Stimulated activated effector memory CD8-positive, alpha-beta T cell treated with anti-CD3 and anti-CD28 coated beads, Interleukin-12 subunit alpha, Interleukin-12 subunit beta, amount 100 ng/mL, for 72 hours (primary cell): Measurements from ENCODE around the gene CLSTN2.
A peak's percentile ranks its signal among the peaks of the same experiment; 100 is the strongest.

Source experiments
- ATAC-seq: fragments of 150-1000 bp; cut with Tn5 transposase; 2 replicates; pipeline ENCODE4 v1.10.0; 2021
- DNase-seq, 2 donors: peaks; one replicate each; pipeline ENCODE4 v3.0.0; 2021 to 2022; ENCODE audit warnings: low spot score in 2 of 2
- H3K27ac Mint-ChIP-seq: one replicate; pipeline ENCODE4 v1.8.0; 2022; ENCODE audit warnings: mild to moderate bottlenecking, mixed read lengths
- H3K36me3 Mint-ChIP-seq: one replicate; pipeline ENCODE4 v1.8.0; 2022; ENCODE audit warnings: mild to moderate bottlenecking, mixed read lengths
- H3K4me1 Mint-ChIP-seq: one replicate; pipeline ENCODE4 v1.8.0; 2022; ENCODE audit warnings: mixed read lengths
- H3K4me3 Mint-ChIP-seq: one replicate; pipeline ENCODE4 v1.8.0; 2022; ENCODE audit warnings: mild to moderate bottlenecking, mixed read lengths
- H3K9me3 Mint-ChIP-seq: one replicate; pipeline ENCODE4 v1.8.0; 2022; ENCODE audit warnings: mixed read lengths

The CLSTN2 gene

DNA sequence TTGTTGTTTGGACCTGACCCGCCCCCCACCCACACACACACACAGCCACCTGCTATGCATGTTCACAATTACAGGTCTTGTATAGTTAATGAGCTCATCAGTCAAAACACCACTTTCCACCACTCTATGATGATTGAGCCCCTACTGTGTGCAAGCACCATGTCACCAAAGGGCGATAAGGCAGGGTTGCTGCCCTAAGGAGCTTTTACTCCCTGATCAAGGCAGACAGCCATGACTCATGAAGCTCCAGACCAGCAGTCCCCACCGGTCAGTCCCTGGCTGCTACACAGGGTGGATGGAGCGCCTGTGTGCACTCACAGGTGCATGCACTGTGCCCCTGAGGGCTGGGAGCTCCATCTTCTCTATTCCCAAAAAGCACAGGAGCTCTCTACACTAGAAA is 270.6 kb downstream of the CLSTN2 start:
- Mint-ChIP-seq H3K36me3 (no peaks in the 10 kb centered on the region), H3K9me3 (peaks cover 3% of the 10 kb centered on the region), H3K4me3 (no peak overlapping the region), H3K4me1 (no peaks in the 10 kb centered on the region), H3K27ac (no peak overlapping the region)
- DNase-seq (no peak), ATAC-seq (no peak)

DNA sequence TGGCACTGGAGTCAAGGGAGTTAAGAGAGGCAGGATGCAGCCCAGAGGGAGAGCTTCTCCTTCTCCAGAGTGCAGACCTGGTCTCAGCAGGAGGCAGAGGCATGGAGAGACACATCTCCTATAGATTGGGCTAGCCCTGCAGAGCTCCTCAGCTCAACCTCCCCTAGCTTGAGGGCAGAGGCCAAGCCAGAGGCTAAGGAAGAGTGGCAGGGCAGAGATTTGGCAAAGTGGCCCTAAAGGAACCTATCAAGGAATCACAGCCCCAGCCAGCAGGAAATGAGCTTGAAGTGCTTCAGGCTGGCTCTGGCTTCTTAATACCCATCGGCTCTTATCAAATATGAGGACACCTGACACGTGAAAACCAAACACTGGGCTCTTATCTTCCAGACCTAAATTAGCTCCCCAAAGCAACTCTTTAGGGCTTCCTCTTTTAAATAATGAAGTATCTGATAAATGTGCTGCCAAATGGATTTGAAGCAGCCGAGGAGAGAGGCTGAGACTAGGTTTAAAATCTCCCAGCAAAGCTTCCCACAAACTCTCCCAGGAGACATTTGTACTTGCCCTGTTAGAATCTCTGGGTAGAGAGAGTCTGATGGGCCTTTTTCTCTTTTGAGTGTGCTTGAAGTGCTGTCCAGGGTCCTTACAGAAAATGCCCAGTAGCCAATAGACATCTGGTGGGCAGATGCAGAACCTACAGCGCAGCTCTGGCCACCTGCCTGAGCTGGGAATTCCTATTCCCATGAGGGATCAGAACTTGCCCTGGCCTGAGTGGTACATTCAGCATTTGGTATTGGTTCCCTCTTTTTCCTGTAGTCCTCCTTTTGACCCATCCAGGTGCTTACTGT is 271.4 kb downstream of the CLSTN2 start:
- no peak overlapping the region for H3K4me3 Mint-ChIP-seq
- H3K36me3 Mint-ChIP-seq, result no peaks in the 10 kb centered on the region
- ATAC-seq (peak; percentile 31), DNase-seq (no peak)
- H3K4me1 Mint-ChIP-seq, result no peaks in the 10 kb centered on the region
- no peak overlapping the region for H3K27ac Mint-ChIP-seq
- peaks cover 3% of the 10 kb centered on the region for H3K9me3 Mint-ChIP-seq

DNA sequence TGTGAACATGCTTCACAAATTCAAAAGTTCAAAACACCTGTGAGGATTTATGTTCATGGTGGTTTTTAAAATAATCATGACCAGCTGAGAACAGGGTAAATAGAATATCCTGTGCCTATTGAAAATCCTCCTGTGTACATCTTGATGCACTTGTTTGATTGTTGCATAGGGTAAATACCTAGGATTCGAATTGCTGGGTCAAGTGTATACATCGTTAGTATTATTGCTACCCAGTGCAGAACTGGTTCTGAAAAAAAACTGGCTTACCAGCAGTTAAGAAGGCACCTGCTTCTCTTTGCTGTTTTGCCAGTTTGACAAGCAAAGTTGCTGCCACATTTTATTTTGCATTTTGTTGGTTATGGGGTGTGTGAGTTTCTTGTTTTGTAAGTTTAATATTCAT is 272.6 kb downstream of the CLSTN2 start:
- no peaks in the 10 kb centered on the region for H3K9me3 Mint-ChIP-seq
- H3K27ac Mint-ChIP-seq, result no peak overlapping the region
- DNase-seq (no peak), ATAC-seq (no peak)
- no peaks in the 10 kb centered on the region for H3K4me1 Mint-ChIP-seq
- no peaks in the 10 kb centered on the region for H3K36me3 Mint-ChIP-seq
- H3K4me3 Mint-ChIP-seq, result no peak overlapping the region

DNA sequence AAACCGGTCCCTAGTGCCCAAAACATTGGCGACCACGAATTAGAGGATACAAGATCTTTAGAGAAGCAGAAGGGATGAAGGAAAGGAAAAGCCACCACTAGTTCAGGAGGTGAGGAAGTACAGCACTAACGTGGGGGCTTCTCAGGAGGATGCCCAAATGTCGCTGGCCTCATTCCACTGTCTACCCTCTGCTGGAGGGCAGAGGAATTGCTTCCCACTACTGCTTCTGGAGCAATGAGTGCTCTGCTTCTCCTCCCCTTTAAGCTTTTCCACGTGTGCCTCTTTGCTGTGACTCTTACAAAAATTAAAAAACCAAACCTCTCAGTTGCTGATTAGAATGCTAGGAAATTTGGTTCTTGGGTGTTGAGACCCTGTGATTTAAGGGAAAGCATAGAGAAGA is 281.3 kb downstream of the CLSTN2 start:
- no peaks in the 10 kb centered on the region for H3K4me1 Mint-ChIP-seq
- H3K27ac Mint-ChIP-seq, result no peak overlapping the region
- H3K9me3 Mint-ChIP-seq, result no peaks in the 10 kb centered on the region
- no peaks in the 10 kb centered on the region for H3K36me3 Mint-ChIP-seq
- ATAC-seq (no peak), DNase-seq (no peak)
- H3K4me3 Mint-ChIP-seq, result no peak overlapping the region

DNA sequence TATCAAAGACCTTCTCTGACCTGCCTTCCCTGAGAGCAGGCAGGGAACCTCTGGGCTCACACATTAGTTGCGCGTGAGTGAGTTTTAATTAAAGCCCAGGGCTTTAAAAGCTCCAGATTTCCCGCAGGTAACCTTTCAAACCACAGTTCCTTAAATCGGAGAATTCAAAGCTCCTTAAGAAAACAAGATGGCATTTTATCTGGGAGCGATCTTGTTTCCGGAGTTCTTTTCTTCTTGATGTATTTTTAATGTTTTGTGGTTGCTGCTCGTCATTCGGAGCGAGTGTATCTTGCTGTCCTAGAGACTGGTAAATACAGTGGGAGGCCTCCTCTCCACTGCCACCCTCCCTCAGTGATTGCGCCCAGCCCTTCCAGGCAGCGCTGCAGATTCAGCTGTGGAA is 284.3 kb downstream of the CLSTN2 start:
- DNase-seq, result no peak
- no peak for ATAC-seq

DNA sequence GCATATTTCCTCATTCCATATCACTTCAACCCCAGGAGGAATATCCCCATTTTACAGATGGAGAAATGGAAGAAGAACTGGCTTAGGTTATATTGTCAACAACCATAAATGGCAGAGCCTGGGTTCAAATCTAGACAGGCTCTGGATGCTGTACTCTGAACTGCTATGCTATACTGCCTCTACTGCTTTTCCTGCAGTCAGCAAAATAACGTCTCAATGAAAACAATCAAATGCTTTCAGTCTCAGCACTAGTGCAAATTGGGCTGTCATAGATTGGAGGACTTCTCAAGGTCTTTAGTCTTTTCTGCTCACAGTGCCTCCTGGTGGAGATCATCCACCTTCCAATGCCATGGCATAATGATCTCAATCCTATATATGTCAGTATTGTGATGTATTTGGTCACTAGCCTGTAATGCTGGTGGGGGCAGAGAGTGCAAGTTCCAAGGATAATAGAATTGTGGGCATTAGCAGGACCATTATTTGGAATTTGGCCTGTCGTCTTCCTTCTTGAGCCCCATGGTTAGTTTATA is 285.0 kb downstream of the CLSTN2 start:
- DNase-seq (no peak), ATAC-seq (no peak)
- Mint-ChIP-seq H3K27ac (no peak overlapping the region), H3K36me3 (no peaks in the 10 kb centered on the region), H3K4me3 (no peak overlapping the region), H3K9me3 (no peaks in the 10 kb centered on the region), H3K4me1 (no peaks in the 10 kb centered on the region)

More for the DNA sequence above, 284.3 kb downstream of the CLSTN2 start:
- H3K36me3 Mint-ChIP-seq, result no peaks in the 10 kb centered on the region
- no peak overlapping the region for H3K4me3 Mint-ChIP-seq
- no peak overlapping the region for H3K27ac Mint-ChIP-seq
- H3K4me1 Mint-ChIP-seq, result no peaks in the 10 kb centered on the region
- H3K9me3 Mint-ChIP-seq, result no peaks in the 10 kb centered on the region

DNA sequence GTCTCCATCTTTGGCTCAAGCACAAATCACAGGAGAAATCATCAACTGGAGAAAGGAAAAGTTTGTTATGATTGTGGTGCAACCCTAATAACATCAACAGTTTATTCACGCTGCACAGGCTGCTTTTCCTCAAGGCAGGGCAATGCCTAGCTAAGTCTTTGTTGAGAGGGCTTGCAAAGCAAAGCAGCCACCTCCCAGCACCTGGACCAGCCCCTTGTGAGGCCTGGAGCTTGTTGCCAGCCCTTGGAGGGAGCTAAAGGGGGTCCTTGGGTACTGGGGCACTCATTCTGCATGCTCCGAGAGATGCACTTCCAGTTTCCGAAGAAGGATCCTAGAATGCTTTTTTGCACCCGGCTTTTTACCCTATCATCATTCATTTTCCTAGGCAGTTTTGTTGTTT is 288.2 kb downstream of the CLSTN2 start:
- H3K4me3 Mint-ChIP-seq, result no peak overlapping the region
- H3K36me3 Mint-ChIP-seq, result no peaks in the 10 kb centered on the region
- DNase-seq, result no peak
- no peak overlapping the region for H3K27ac Mint-ChIP-seq
- ATAC-seq, result no peak
- no peaks in the 10 kb centered on the region for H3K4me1 Mint-ChIP-seq
- peaks cover 3% of the 10 kb centered on the region for H3K9me3 Mint-ChIP-seq

DNA sequence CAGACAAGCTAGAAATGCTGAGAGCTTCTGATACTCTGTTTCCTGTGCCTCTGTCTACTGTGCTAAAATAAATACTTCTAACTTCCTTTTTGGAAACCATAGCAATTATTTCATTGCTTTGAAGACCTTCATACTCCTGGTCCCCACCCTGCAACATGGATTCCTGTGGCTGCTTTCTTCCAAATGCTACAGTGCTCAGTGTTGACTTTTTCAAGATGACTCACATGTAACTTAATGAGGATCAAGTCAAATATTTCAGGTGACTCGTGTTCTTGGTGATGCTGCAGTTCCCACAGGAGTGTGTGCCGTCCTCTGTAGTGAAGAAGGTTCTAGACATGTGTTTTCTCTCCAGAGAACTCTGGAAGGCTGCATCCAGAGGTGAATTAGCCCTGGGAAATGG is 288.6 kb downstream of the CLSTN2 start:
- H3K36me3 Mint-ChIP-seq, result no peaks in the 10 kb centered on the region
- H3K9me3 Mint-ChIP-seq, result peaks cover 7% of the 10 kb centered on the region
- H3K4me1 Mint-ChIP-seq, result no peaks in the 10 kb centered on the region
- H3K27ac Mint-ChIP-seq, result no peak overlapping the region
- no peak for ATAC-seq
- DNase-seq, result no peak
- H3K4me3 Mint-ChIP-seq, result no peak overlapping the region

DNA sequence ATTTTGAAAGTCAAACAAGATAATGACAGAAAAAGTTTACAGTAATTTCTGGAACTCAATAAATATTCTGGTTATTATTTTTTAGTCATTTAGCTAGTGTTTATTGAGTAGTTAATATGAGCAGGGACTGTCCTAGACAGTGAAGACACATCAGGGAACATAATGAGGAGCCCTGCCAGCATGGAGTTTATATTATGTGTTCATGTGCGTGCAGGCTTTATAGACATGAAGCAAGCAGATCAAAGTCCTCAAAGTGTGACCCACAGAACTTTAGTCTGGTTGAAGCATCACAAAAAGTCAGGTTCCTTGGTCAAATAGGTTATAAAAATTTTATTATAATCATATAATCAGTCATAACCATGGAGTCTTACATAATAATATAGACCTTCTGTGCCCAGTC is 289.3 kb downstream of the CLSTN2 start:
- Mint-ChIP-seq H3K4me1 (no peaks in the 10 kb centered on the region), H3K27ac (no peak overlapping the region), H3K36me3 (no peaks in the 10 kb centered on the region), H3K4me3 (no peak overlapping the region), H3K9me3 (peaks cover 10% of the 10 kb centered on the region)
- no peak for ATAC-seq
- no peak for DNase-seq

DNA sequence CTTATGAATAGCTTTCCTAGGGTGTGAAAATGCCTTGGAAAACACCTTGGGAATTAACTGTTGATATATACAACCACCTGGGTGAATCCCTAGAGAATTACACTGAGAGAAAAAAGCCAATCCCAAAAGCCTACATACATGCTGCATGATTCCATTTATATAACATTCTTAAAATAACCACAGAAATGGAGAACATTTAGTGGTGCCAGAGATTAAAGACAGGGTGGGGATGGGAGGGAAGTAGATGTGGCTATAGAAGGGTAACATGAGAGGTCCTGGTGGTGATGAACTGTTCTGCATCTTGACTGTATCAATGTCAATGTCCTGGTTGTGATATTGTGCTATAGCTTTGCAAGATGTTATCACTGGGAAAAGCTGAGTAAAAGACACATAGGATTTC is 291.0 kb downstream of the CLSTN2 start:
- no peak overlapping the region for H3K27ac Mint-ChIP-seq
- H3K36me3 Mint-ChIP-seq, result no peaks in the 10 kb centered on the region
- ATAC-seq, result no peak
- peaks cover 10% of the 10 kb centered on the region for H3K9me3 Mint-ChIP-seq
- H3K4me1 Mint-ChIP-seq, result no peaks in the 10 kb centered on the region
- DNase-seq, result no peak
- no peak overlapping the region for H3K4me3 Mint-ChIP-seq

DNA sequence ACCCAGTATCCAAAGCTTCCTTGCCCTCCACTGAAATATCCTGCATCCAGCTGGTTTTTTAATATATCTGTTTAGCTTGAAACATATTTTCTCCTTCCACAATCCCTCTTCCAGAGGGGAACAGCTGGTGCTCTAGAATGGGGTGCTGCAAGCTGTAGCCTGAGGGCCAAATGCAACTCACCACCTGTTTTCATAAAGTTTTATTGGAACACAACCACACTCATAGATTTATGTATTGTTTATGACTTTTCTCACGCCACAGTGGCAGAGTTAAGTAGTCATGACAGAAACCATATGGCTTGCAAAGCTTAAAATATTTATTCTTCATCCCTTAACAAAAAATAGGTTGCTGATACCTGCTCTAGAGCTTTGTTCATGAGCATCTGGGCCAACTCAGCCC is 298.7 kb downstream of the CLSTN2 start:
- Mint-ChIP-seq H3K9me3 (peaks cover 9% of the 10 kb centered on the region), H3K4me3 (no peak overlapping the region), H3K27ac (no peak overlapping the region), H3K36me3 (no peaks in the 10 kb centered on the region), H3K4me1 (no peaks in the 10 kb centered on the region)
- no peak for ATAC-seq
- DNase-seq, result no peak

DNA sequence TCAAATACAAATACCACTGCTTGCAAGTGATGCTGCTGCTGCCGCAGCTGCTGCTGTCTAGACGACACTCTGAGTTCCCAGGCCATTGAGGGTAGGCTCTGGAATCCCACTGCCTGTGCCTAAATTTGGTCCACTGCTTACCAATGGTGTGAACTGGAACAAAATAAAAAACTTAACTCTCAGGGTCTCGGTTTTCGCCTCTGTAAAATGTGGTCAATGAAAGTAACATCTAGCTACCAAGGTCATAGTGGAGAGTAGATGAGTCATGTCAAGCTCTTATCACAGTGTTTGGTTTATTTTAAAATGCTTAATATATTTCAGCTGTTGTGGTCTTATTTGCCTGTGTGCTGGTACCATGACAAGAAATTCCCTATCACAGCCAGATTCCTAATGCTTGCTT is 299.3 kb downstream of the CLSTN2 start:
- ATAC-seq, result no peak
- no peaks in the 10 kb centered on the region for H3K4me1 Mint-ChIP-seq
- no peak for DNase-seq
- H3K4me3 Mint-ChIP-seq, result no peak overlapping the region
- peaks cover 6% of the 10 kb centered on the region for H3K9me3 Mint-ChIP-seq
- no peaks in the 10 kb centered on the region for H3K36me3 Mint-ChIP-seq
- H3K27ac Mint-ChIP-seq, result no peak overlapping the region

DNA sequence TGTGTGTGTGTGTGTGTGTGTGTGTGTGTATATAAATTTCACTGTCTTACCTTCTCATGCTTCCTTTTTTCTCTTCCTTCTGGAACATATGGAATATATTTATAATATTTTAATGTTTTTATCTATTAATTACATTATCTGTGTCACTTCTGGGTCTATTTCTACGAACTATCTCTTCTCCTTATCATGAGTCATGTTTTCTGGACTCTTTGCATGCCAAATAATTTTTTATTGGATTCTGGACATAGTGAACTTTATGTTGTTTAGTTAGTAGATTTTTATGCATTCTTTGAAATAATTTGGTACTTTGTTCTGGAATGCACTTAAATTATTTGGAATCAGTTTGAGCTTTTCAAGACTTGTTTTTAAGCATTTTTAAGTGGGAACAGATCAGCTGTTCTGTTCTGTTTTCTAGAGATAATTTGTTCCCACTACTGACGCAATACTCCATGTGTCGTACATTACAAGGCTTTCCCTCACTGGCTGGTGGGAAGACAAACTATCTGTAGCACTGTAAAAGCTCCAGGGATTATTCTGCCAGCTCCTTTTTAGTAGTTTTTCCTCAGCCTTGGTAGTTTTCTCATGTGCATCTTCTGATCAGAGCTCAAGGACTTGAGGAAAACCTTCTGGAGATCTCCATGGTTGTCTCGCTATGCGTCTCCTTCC is 302.0 kb downstream of the CLSTN2 start:
- Mint-ChIP-seq H3K4me1 (no peaks in the 10 kb centered on the region), H3K4me3 (no peak overlapping the region), H3K36me3 (no peaks in the 10 kb centered on the region), H3K27ac (no peak overlapping the region), H3K9me3 (peaks cover 6% of the 10 kb centered on the region)
- ATAC-seq, result no peak
- no peak for DNase-seq

DNA sequence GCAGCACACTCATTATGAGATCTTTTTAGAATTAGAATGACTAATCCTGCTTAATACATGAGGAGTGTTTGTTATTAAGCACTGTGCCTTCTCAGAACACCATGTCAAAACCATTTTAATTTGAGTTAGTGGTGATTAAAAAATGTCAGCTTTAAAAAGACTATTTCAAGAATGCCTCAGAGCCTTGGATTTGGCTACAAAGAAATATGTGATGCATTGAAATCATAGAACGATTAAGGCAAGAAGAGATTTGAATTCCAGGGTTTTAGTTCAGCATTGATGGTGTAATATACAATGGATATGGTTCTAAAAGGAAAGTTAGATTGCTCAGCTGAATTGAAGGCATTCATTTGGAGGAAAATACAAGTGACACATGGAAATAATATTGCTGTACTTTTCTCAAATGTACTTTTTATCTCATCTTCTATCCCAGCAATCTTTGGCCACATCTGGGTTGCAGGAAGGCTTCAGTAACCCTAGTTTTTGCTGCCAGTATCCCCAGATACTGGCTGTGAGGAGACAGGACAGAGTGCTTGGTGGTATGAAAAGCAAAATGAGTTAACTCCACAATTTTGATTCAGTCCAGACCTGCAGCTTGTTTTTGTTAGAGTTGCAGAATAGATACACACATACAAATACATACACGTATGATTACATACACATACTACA is 303.8 kb downstream of the CLSTN2 start:
- no peak for ATAC-seq
- H3K4me1 Mint-ChIP-seq, result no peaks in the 10 kb centered on the region
- no peak overlapping the region for H3K27ac Mint-ChIP-seq
- no peak for DNase-seq
- H3K4me3 Mint-ChIP-seq, result no peak overlapping the region
- no peaks in the 10 kb centered on the region for H3K36me3 Mint-ChIP-seq
- H3K9me3 Mint-ChIP-seq, result no peaks in the 10 kb centered on the region

DNA sequence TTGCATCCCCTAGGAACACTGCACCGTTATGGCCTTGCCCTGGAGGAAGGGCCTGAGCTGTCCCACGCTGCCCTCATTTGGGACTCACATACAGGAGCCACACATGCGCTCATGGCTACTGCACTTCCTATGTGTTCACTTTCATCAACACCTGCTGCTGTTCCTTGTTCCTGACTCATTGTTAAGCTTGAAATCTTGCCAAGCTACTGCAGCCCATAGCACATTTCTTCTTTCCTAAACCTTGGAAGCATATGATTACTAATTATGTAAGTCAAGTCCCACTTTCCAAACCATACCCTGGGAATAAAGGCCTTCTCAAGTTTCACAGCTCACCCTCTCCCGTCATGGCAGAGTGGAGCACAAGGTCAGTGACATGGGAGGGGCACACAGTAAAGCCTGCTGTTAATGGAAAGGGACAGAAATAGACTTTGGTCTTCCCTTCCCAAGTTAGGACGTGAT is 307.9 kb downstream of the CLSTN2 start:
- DNase-seq (no peak), ATAC-seq (no peak)
- Mint-ChIP-seq H3K4me1 (no peaks in the 10 kb centered on the region), H3K9me3 (no peaks in the 10 kb centered on the region), H3K36me3 (no peaks in the 10 kb centered on the region), H3K4me3 (no peak overlapping the region), H3K27ac (no peak overlapping the region)
